GM21390 (cell line): ENCODE measurements around the gene CCT7.
"Not testable (repeated sequence)": the region's sequence is repeated elsewhere in the genome, so short reads cannot be mapped to it uniquely, and the experiment has no call there.

Experiments used
- ATAC-seq: cut with Tn5 transposase; IDR thresholded peaks from one replicate; pipeline ENCODE4 v1.9.1; 2021; ENCODE audit not compliant: unreplicated experiment

Gene CCT7

GRCh38 chr2:73254343-73255006, 20.4 kb downstream of the CCT7 start:
- ATAC-seq: no peak

GRCh38 chr2:73255007-73255644, 21.0 kb downstream of the CCT7 start:
- no peak for ATAC-seq

GRCh38 chr2:73255907-73256617, 22.0 kb downstream of the CCT7 start:
- ATAC-seq: no peak

GRCh38 chr2:73256618-73256922, 22.5 kb downstream of the CCT7 start:
- ATAC-seq: no peak

GRCh38 chr2:73257021-73257420, 22.9 kb downstream of the CCT7 start:
- no peak for ATAC-seq

GRCh38 chr2:73257425-73258125, 23.5 kb downstream of the CCT7 start:
- ATAC-seq: no peak

GRCh38 chr2:73258186-73258912, 24.2 kb downstream of the CCT7 start:
- ATAC-seq: no peak

GRCh38 chr2:73258913-73259215, 24.8 kb downstream of the CCT7 start:
- no peak for ATAC-seq

GRCh38 chr2:73259276-73259675, 25.2 kb downstream of the CCT7 start:
- ATAC-seq: no peak

GRCh38 chr2:73259704-73260337, 25.7 kb downstream of the CCT7 start:
- ATAC-seq: no peak

GRCh38 chr2:73260338-73260984, 26.4 kb downstream of the CCT7 start:
- no peak for ATAC-seq

- ATAC-seq: no peak
Observed at GRCh38 chr2:73262108-73262651, 28.1 kb downstream of the CCT7 start.

GRCh38 chr2:73262691-73263429, 28.8 kb downstream of the CCT7 start:
- not testable (repeated sequence) for ATAC-seq

GRCh38 chr2:73263540-73264331, 29.6 kb downstream of the CCT7 start:
- ATAC-seq: no peak

- no peak for ATAC-seq
Observed at GRCh38 chr2:73264332-73264606, 30.2 kb downstream of the CCT7 start.

GRCh38 chr2:73264783-73265182, 30.7 kb downstream of the CCT7 start:
- ATAC-seq: no peak

GRCh38 chr2:73265298-73266060, 31.4 kb downstream of the CCT7 start:
- no peak for ATAC-seq
